HG03108 (cell line): ENCODE data around the gene CMTM4.
"Not testable (repeated sequence)": the region's sequence is repeated elsewhere in the genome, so short reads cannot be mapped to it uniquely, and the experiment has no call there.

Experiments
- ATAC-seq: cut with Tn5 transposase; IDR thresholded peaks from one replicate; pipeline ENCODE4 v1.9.1; 2021; ENCODE audit warnings: moderate library complexity; ENCODE audit not compliant: unreplicated experiment

The CMTM4 gene

GRCh38 chr16:66617728-66618127 lies 78.8 kb downstream of the CMTM4 start:
- ATAC-seq, result no peak

- no peak for ATAC-seq
Measured at GRCh38 chr16:66617010-66617434, 79.5 kb downstream of the CMTM4 start.

- ATAC-seq, result no peak
Measured at GRCh38 chr16:66616592-66616991, 80.0 kb downstream of the CMTM4 start.

- no peak for ATAC-seq
Measured at GRCh38 chr16:66616169-66616568, 80.4 kb downstream of the CMTM4 start.

- no peak for ATAC-seq
Measured at GRCh38 chr16:66614161-66614802, 82.3 kb downstream of the CMTM4 start.

- no peak for ATAC-seq
Measured at GRCh38 chr16:66612422-66612821, 84.1 kb downstream of the CMTM4 start.

- ATAC-seq, result not testable (repeated sequence)
Measured at GRCh38 chr16:66611911-66612310, 84.6 kb downstream of the CMTM4 start.

- ATAC-seq, result no peak
Measured at GRCh38 chr16:66610111-66610820, 86.3 kb downstream of the CMTM4 start.

GRCh38 chr16:66609139-66609510 lies 87.4 kb downstream of the CMTM4 start:
- ATAC-seq, result no peak

GRCh38 chr16:66608241-66609138 lies 88.1 kb downstream of the CMTM4 start:
- peak; percentile 42 for ATAC-seq

- peak; percentile 53 for ATAC-seq
Measured at GRCh38 chr16:66605979-66606751, 90.4 kb downstream of the CMTM4 start.

- peak; percentile 1 for ATAC-seq
Measured at GRCh38 chr16:66605177-66605978, 91.2 kb downstream of the CMTM4 start.

GRCh38 chr16:66604376-66605176 lies 92.0 kb downstream of the CMTM4 start, which contains the start of gene CMTM3:
CMTM3 (plus strand) TSS chr16:66604704; CDS start chr16:66604806, 102 bp downstream.
- ATAC-seq, result peak; percentile 33

- ATAC-seq, result no peak
Measured at GRCh38 chr16:66603537-66604375, 92.8 kb downstream of the CMTM4 start.

GRCh38 chr16:66601471-66601870 lies 95.1 kb downstream of the CMTM4 start:
- ATAC-seq, result no peak

GRCh38 chr16:66600477-66600876 lies 96.1 kb downstream of the CMTM4 start:
- ATAC-seq, result no peak

- ATAC-seq, result no peak
Measured at GRCh38 chr16:66599726-66600125, 96.8 kb downstream of the CMTM4 start.

- ATAC-seq, result no peak
Measured at GRCh38 chr16:66598111-66598510, 98.4 kb downstream of the CMTM4 start.
